ENCODE measurements around the gene CWH43.

- TF ChIP-seq POLR2A (IDR thresholded peaks at IDR 0.05) (no peak), CTCF (IDR thresholded peaks at IDR 0.05) (peak in 2 of 4 experiments; percentile 17 to 20)
Observed at GRCh38 chr4:49032440-49033161, 46.5 kb downstream of the CWH43 start.

All from prostate gland (tissue), 2 donors.